Endothelial cell of umbilical vein (primary cell): Measurements from ENCODE around the gene SMURF1. TPM values are rescaled to one million over a fixed set of nuclear protein-coding genes. Genes with fewer than 3 reads are reported as not detected.

ENCODE experiments used
- BruUV-seq: library from RNA; stranded (reverse); fragments of 400-500 nt; replicated peaks from 2 replicates; lab custom pipeline; 2021; lab: Mats Ljungman, UMichigan
- CTCF ChIA-PET: fragments of 300-600, 350-600 bp; sonication (Branson Sonifier 250); formaldehyde crosslinking; loops from one replicate; lab custom pipeline; 2021; ENCODE audit warnings: antibody characterized with exemption, inconsistent platforms; lab: Charles Lee
- POLR2A ChIA-PET: fragments of 300-600, 350-600 bp; sonication (Branson Sonifier 250); formaldehyde crosslinking; loops from one replicate; lab custom pipeline; 2021; ENCODE audit warnings: antibody characterized with exemption, inconsistent platforms; lab: Charles Lee
- DNase-seq: peaks from one replicate; pipeline ENCODE4 v3.0.0-alpha.2; 2011; ENCODE audit warnings: low read depth, low spot score
- FAIRE-seq: peaks from 2 replicates; lab custom pipeline; 2011; peaks lifted over from hg19 to GRCh38; lab: Jason Lieb, UNC
- H2AFZ ChIP-seq: 2 replicates; pipeline ENCODE4 v1.6.0; 2012; ENCODE audit warnings: low read depth, low read length, control low read depth, inconsistent platforms
- H3K27ac ChIP-seq: 2 replicates; pipeline ENCODE4 v1.5.1; 2011; ENCODE audit warnings: low read depth, mild to moderate bottlenecking, control low read depth, low read length, moderate library complexity; ENCODE audit not compliant: insufficient read depth
- H3K27me3 ChIP-seq, 2 experiments: 2 replicates each; pipeline versions ENCODE4 v1.6.0 to v1.6.1; 2011; ENCODE audit warnings: low read length in 2 of 2, mixed read lengths in 1 of 2; ENCODE audit not compliant: control insufficient read depth in 2 of 2, insufficient read depth in 2 of 2
- H3K36me3 ChIP-seq, 2 experiments: 2 replicates in 1 of 2; 3 replicates in 1 of 2; pipeline ENCODE4 v1.5.1; 2011; ENCODE audit warnings: low read length in 2 of 2, mild to moderate bottlenecking in 1 of 2, moderate library complexity in 1 of 2; ENCODE audit not compliant: control insufficient read depth in 2 of 2, insufficient read depth in 2 of 2; ENCODE audit errors: extremely low read depth in 1 of 2
- H3K4me1 ChIP-seq: 3 replicates; pipeline ENCODE4 v1.5.1; 2011; ENCODE audit warnings: mild to moderate bottlenecking, low read length; ENCODE audit not compliant: control insufficient read depth, insufficient read depth; ENCODE audit errors: extremely low read depth
- H3K4me2 ChIP-seq: 2 replicates; pipeline ENCODE4 v1.6.1; 2011; ENCODE audit warnings: low read length, control low read depth, mixed read lengths; ENCODE audit not compliant: insufficient read depth
- H3K4me3 ChIP-seq, 3 experiments: fragments of 200-600 bp in 1 of 3; sonication (generic), shearing (Covaris generic) in 1 of 3; replicated peaks in 1 of 3; 2 replicates each; pipeline ENCODE4 v1.5.1; 2011 to 2016; ENCODE audit warnings: control low read depth in 3 of 3, low read length in 3 of 3, mild to moderate bottlenecking in 2 of 3, inconsistent platforms in 1 of 3, low read depth in 1 of 3, moderate library complexity in 1 of 3; ENCODE audit not compliant: insufficient read depth in 1 of 3
- H3K79me2 ChIP-seq: 2 replicates; pipeline ENCODE4 v1.6.0; 2012; ENCODE audit warnings: low read length, inconsistent platforms; ENCODE audit not compliant: control insufficient read depth, insufficient read depth
- H3K9ac ChIP-seq: replicated peaks from 2 replicates; pipeline ENCODE3; 2011; ENCODE audit warnings: low read length, control low read depth; ENCODE audit not compliant: insufficient read depth; ENCODE audit errors: extremely low read depth
- H3K9me1 ChIP-seq: replicated peaks from 3 replicates; pipeline ENCODE4 v1.6.0; 2011; ENCODE audit warnings: mild to moderate bottlenecking, low read length; ENCODE audit not compliant: control insufficient read depth, insufficient read depth; ENCODE audit errors: extremely low read depth
- H3K9me3 ChIP-seq: replicated peaks from 2 replicates; pipeline ENCODE4 v1.5.1; 2012; ENCODE audit warnings: low read length, inconsistent platforms; ENCODE audit not compliant: control insufficient read depth, insufficient read depth
- H4K20me1 ChIP-seq: replicated peaks from 2 replicates; pipeline ENCODE3; 2011; ENCODE audit warnings: mild to moderate bottlenecking, low read length; ENCODE audit not compliant: control insufficient read depth, insufficient read depth; ENCODE audit errors: extremely low read depth
- FOS ChIP-seq: IDR thresholded peaks from 2 replicates; pipeline ENCODE4 v1.6.1; 2011; ENCODE audit warnings: mild to moderate bottlenecking, low read length, moderate library complexity, borderline replicate concordance; ENCODE audit not compliant: insufficient read depth
- GATA2 ChIP-seq: IDR thresholded peaks from 2 replicates; pipeline ENCODE4 v1.7.0; 2011; ENCODE audit warnings: low read depth, mild to moderate bottlenecking, moderate library complexity, mixed read lengths, low read length; ENCODE audit not compliant: insufficient read length, insufficient read depth
- MAX ChIP-seq: IDR thresholded peaks from 2 replicates; pipeline ENCODE4 v1.6.1; 2011; ENCODE audit not compliant: insufficient read depth, insufficient read length
- MYC ChIP-seq: IDR thresholded peaks from one replicate; pipeline ENCODE4 v1.6.1; 2011; ENCODE audit warnings: mild to moderate bottlenecking, low read depth, low read length
- POLR2A ChIP-seq: IDR thresholded peaks from 2 replicates; pipeline ENCODE4 v1.6.1; 2012; ENCODE audit warnings: low read depth, mild to moderate bottlenecking, control low read depth, low read length
- dilution Hi-C: fragments of 300-500 bp; cut with MboI; formaldehyde crosslinking; loops from one replicate; pipeline ENCODE4 v1.15.0; 2019; ENCODE audit warnings: low sequenced_read_pairs; ENCODE audit not compliant: extremely low pct_ligation_motif_present
- intact Hi-C: fragments of 100-400 bp; cut with micrococcal nuclease; formaldehyde crosslinking; loops from one replicate; pipeline ENCODE4 v1.10.0; 2022
- polyA plus RNA-seq, 4 experiments: library from polyadenylated mRNA; depleted of rRNA in 3 of 4; stranded (reverse) in 3 of 4; unstranded in 1 of 4; fragments of >200 nt; gene quantifications; 2 replicates each; pipeline versions ENCODE4 v1.2.1 to v1.2.3, GENCODE V29; 2011 to 2012; ENCODE audit warnings: missing spikeins in 1 of 4
- total RNA-seq: library from RNA; stranded (reverse); gene quantifications from 2 replicates; pipeline ENCODE4 v1.2.3, GENCODE V29; 2021
- TF ChIP-seq, protein P1 (sequence below), 2 donors: IDR thresholded peaks; 1 replicate in 1 of 2; 2 replicates in 1 of 2; pipeline ENCODE4 v1.5.1; 2011; ENCODE audit warnings: low read length in 2 of 2, mild to moderate bottlenecking in 2 of 2, moderate library complexity in 2 of 2, control low read depth in 1 of 2, inconsistent platforms in 1 of 2, low read depth in 1 of 2; ENCODE audit not compliant: insufficient read depth in 1 of 2; ENCODE audit errors: extremely low read depth in 1 of 2

SMURF1 gene
- total and polyA plus RNA-seq, 2 donors (not counting 3 experiments of a cell fraction or from before 2014, with no cell fraction given) = 11.5 to 22.8 TPM

DNA sequence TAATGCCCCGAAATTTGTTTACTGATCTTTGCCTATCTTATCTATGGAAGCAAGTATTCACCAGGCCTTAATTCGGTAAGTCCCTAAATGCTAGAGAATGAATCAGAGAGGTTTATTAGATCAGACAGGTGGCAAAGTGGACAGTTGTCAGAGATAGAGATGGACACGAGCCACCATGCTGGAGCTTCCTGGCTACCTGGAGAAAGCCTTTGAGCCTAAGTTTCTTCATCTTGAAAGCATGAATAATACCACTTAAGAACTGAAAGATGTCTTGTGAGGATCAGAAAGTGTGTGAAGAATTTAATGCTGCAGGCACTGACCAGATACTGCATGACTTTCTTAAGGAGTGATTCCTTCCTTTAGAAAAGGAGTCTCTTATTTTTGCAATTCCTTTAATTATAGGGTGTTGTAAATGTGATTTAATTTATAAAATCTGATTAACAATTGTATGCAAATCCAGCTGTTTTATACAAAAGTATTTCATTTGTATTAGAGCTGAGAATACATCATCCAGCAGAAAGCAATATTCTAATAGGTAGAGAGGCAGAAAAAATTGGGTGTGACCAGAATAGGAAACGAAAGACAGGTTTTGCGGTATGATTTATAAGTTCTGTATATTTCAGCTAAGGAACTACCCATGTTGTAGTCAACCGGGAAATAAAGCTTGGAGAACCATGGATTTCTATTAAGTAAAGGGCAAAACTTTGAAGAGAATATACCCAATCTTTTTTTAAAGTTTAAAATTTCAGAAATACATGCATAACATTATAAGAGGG, 82.7 kb downstream of the SMURF1 start:
- ChIA-PET CTCF (interaction anchor here (0.7 to 0.8 kb wide), 2 partner anchors 21 to 24 kb away, joined by 3 read pairs; no protein-coding TSS in a partner anchor), POLR2A (interaction anchor here (1.1 kb wide), 1 partner anchor 10 kb away, joined by 3 read pairs; no protein-coding TSS in a partner anchor)
- dilution Hi-C loops (loop anchor here (10.0 kb wide), 1 partner anchor 254 kb away; no protein-coding TSS in a partner anchor), intact Hi-C loops (no loop called here)
- Histone ChIP-seq H3K36me3 (peaks cover 0 to 6% of the 10 kb centered on the region in 2 experiments), H3K79me2 (peaks cover 23% of the 10 kb centered on the region), H2AFZ (no peak overlapping the region), H3K4me1 (no peaks in the 10 kb centered on the region), H3K9me3 (no peaks in the 10 kb centered on the region), H3K27ac (no peak overlapping the region), H4K20me1 (peaks cover 4% of the 10 kb centered on the region), H3K4me2 (no peak overlapping the region), H3K4me3 (no peak overlapping the region), H3K9ac (no peak overlapping the region), H3K27me3 (no peaks in the 10 kb centered on the region), H3K9me1 (no peaks in the 10 kb centered on the region)
- no TSS peak for BruUV-seq
- TF ChIP-seq, protein P1, sequence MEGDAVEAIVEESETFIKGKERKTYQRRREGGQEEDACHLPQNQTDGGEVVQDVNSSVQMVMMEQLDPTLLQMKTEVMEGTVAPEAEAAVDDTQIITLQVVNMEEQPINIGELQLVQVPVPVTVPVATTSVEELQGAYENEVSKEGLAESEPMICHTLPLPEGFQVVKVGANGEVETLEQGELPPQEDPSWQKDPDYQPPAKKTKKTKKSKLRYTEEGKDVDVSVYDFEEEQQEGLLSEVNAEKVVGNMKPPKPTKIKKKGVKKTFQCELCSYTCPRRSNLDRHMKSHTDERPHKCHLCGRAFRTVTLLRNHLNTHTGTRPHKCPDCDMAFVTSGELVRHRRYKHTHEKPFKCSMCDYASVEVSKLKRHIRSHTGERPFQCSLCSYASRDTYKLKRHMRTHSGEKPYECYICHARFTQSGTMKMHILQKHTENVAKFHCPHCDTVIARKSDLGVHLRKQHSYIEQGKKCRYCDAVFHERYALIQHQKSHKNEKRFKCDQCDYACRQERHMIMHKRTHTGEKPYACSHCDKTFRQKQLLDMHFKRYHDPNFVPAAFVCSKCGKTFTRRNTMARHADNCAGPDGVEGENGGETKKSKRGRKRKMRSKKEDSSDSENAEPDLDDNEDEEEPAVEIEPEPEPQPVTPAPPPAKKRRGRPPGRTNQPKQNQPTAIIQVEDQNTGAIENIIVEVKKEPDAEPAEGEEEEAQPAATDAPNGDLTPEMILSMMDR (IDR thresholded peaks at IDR 0.05; ENCODE audit: extremely low read depth in 1 of 2, insufficient read depth in 1 of 2, low read depth in 1 of 2, low read length in 2 of 2) = no peak
- TF ChIP-seq GATA2 (no peak), POLR2A (no peak)
- FAIRE-seq = no peak
- DNase-seq = no peak

DNA sequence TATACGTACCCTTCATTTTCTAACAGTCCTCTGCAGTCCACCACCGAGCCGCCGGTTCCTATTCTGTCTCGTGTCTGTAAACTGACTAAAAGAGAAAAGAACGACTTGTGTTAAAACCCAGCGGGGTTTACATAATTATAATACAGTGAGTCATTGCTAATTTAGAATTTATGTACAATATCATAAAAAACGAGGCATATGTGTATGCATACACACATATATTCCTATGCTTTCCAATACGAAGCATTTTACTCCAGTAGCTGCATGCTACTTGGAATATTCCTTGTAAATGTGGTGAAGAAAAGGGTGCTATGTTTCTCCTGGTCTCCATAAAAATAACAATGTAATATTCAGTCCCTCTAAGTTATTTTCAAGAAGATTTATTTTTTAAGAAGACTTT, 89.1 kb downstream of the SMURF1 start:
- intact Hi-C loops = no loop called here
- ChIA-PET CTCF (no interaction called here), POLR2A (interaction anchor here (1.2 kb wide), 1 partner anchor 150 kb away, joined by 4 read pairs; no protein-coding TSS in a partner anchor)
- peaks cover 0 to 16% of the 10 kb centered on the region in 2 experiments for H3K36me3 ChIP-seq
- H3K79me2 ChIP-seq = no peaks in the 10 kb centered on the region
- no peak overlapping the region for H3K4me2 ChIP-seq
- H3K27me3 ChIP-seq = no peaks in the 10 kb centered on the region
- no peak overlapping the region for H3K9ac ChIP-seq
- H3K4me1 ChIP-seq = peaks cover 14% of the 10 kb centered on the region
- H3K9me3 ChIP-seq = no peaks in the 10 kb centered on the region
- FAIRE-seq = no peak
- no peaks in the 10 kb centered on the region for H4K20me1 ChIP-seq
- TF ChIP-seq, protein P1 (IDR thresholded peaks at IDR 0.05; ENCODE audit: extremely low read depth in 1 of 2, insufficient read depth in 1 of 2, low read depth in 1 of 2, low read length in 2 of 2) = no peak
- no peak for TF ChIP-seq MAX
- TF ChIP-seq MYC = no peak
- no peak for TF ChIP-seq FOS
- no peaks in the 10 kb centered on the region for H3K9me1 ChIP-seq
- no peak for DNase-seq
- no peak overlapping the region for H3K27ac ChIP-seq
- no peak overlapping the region for H3K4me3 ChIP-seq
- BruUV-seq = no TSS peak
- no peak overlapping the region for H2AFZ ChIP-seq
- dilution Hi-C loops = no loop called here
